GM12874 (cell line): ENCODE results near the gene ZFP62.

Experiments used
- CTCF ChIP-seq: IDR thresholded peaks from 2 replicates; pipeline ENCODE4 v1.5.1; 2011; ENCODE audit warnings: low read depth, mild to moderate bottlenecking, control low read depth, low read length, moderate library complexity; ENCODE audit not compliant: insufficient read depth

ZFP62 gene

GRCh38 chr5:180860887-180861822 lies at the start of gene ZFP62:
TSS of gene ZFP62 (minus strand) at chr5:180861276. CDS start at chr5:180861219, 57 bp downstream.
- no peak; the same call in 1 of the 2 replicates for TF ChIP-seq CTCF

- no peak for TF ChIP-seq CTCF
Measured at GRCh38 chr5:180910735-180911134, 49.7 kb upstream of the ZFP62 start.

GRCh38 chr5:180910182-180910581 lies 49.1 kb upstream of the ZFP62 start:
- no peak for TF ChIP-seq CTCF

GRCh38 chr5:180909782-180910181 lies 48.7 kb upstream of the ZFP62 start:
- no peak for TF ChIP-seq CTCF

- TF ChIP-seq CTCF, result no peak
Measured at GRCh38 chr5:180908998-180909731, 48.1 kb upstream of the ZFP62 start.

- no peak for TF ChIP-seq CTCF
Measured at GRCh38 chr5:180908400-180908799, 47.3 kb upstream of the ZFP62 start.

GRCh38 chr5:180901319-180902009 lies 40.4 kb upstream of the ZFP62 start:
- TF ChIP-seq CTCF, result no peak
